ENCODE data around the gene EXOC3. TPM values are rescaled to one million over a fixed set of nuclear protein-coding genes. Genes with fewer than 3 reads are reported as not detected.

Gene EXOC3
- total and polyA plus RNA-seq, 10 of the 15 experiments (the other 5 are each of a cell fraction or from before 2014, with no cell fraction given) = 1.6 to 53.0 (median 27.9) TPM

GRCh38 chr5:516338-516925, 73.5 kb downstream of the EXOC3 start:
- intact Hi-C loops (cut with micrococcal nuclease; ENCODE audit: unreplicated experiment) (no loop called here), in situ Hi-C loops (cut with MboI) (no loop called here)
- H3K27ac ChIP-seq (ENCODE audit: control insufficient read depth, insufficient read depth) = no peak overlapping the region
- ChIA-PET RAD21 (ENCODE audit: unreplicated experiment) (no interaction called here), POLR2A (no interaction called here), CTCF (interaction anchor here (0.9 kb wide), 1 partner anchor 61 kb away, joined by 3 read pairs; no protein-coding TSS in a partner anchor), SMC1A (ENCODE audit: uncharacterized antibody, unreplicated experiment) (no interaction called here)
- H3K79me2 ChIP-seq (ENCODE audit: control insufficient read depth, insufficient read depth, low read length) = no peaks in the 10 kb centered on the region
- H3K9me3 ChIP-seq (replicated peaks; ENCODE audit: control insufficient read depth, insufficient read depth, low read length) = no peaks in the 10 kb centered on the region
- TF ChIP-seq FOXK2 (IDR thresholded peaks at IDR 0.05) = no peak
- H3K4me2 ChIP-seq (ENCODE audit: control insufficient read depth, insufficient read depth) = no peak overlapping the region
- ATAC-seq = no peak
- no peak for DNase-seq (ENCODE audit: low read depth, low spot score)
- no peak overlapping the region for H3K4me3 ChIP-seq
- H3K4me1 ChIP-seq (ENCODE audit: control insufficient read depth, insufficient read depth, low read length) = no peaks in the 10 kb centered on the region
- H3K36me3 ChIP-seq (ENCODE audit: control insufficient read depth in 2 of 2, insufficient read depth in 2 of 2, low read length in 1 of 2) = no peaks in the 10 kb centered on the region
- H2AFZ ChIP-seq (ENCODE audit: control insufficient read depth, low read depth, low read length) = no peak overlapping the region
- FAIRE-seq = no peak
- WGBS (ENCODE audit: insufficient coverage, insufficient replicate concordance, low lambda C conversion rate, missing lambda C conversion rate) = 48% methylated on average over 10 of the region's 10 CpGs
- no peaks in the 10 kb centered on the region for H4K20me1 ChIP-seq (ENCODE audit: control insufficient read depth, insufficient read depth)
- BruUV-seq (replicated peaks) = no TSS peak
- no peak overlapping the region for H3K9ac ChIP-seq (ENCODE audit: control insufficient read depth, insufficient read depth, low read length)
- H3K27me3 ChIP-seq (replicated peaks in 1 of 2; ENCODE audit: control insufficient read depth in 2 of 2, insufficient read depth in 2 of 2, low read length in 1 of 2) = peaks cover 1 to 3% of the 10 kb centered on the region in 2 experiments; a peak in 2 of 4 replicates

Other genes with a start within 250 kb of the EXOC3 start
- gene CCDC127, start 225.0 kb upstream of the EXOC3 start, total RNA-seq (2014; rRNA removed) = 2.3 and 3.4 TPM in 2 replicates
- 1.9 and 2.1 TPM in 2 replicates for gene CCDC127, start 225.0 kb upstream of the EXOC3 start, total RNA-seq (2014; rRNA removed; fragmentation: Illumina TruSeq; extraction: Trizol)
- gene CCDC127, start 225.0 kb upstream of the EXOC3 start, total RNA-seq (2021) = 2.9 and 4.1 TPM in 2 replicates
- gene CCDC127, start 225.0 kb upstream of the EXOC3 start, polyA plus RNA-seq (2011; rRNA removed) = 2.1 and 2.2 TPM in 2 replicates
- gene CCDC127, start 225.0 kb upstream of the EXOC3 start, polyA plus RNA-seq (2014; fragmentation: Illumina TruSeq; extraction: Trizol) = 1.4 and 1.9 TPM in 2 replicates
- gene CCDC127, start 225.0 kb upstream of the EXOC3 start, polyA plus RNA-seq (2014; fragmentation: Nextera tagmentation; extraction: Ambion mirVana) = 1 to 10 TPM; 2.8 to 3.8 TPM
- 2.2 and 3.7 TPM in 2 replicates for gene CCDC127, start 225.0 kb upstream of the EXOC3 start, polyA plus RNA-seq (2014; rRNA removed)
- 1 to 10 TPM; 6.5 to 6.9 TPM for gene CCDC127, start 225.0 kb upstream of the EXOC3 start, polyA plus RNA-seq (2016; fragmentation: Nextera tagmentation; extraction: Ambion mirVana)
- 76.7 and 79.9 TPM in 2 replicates for gene SDHA, start 224.9 kb upstream of the EXOC3 start, total RNA-seq (2014; rRNA removed)
- 74.9 and 82.0 TPM in 2 replicates for gene SDHA, start 224.9 kb upstream of the EXOC3 start, total RNA-seq (2014; rRNA removed; fragmentation: Illumina TruSeq; extraction: Trizol)
- 124 and 128 TPM in 2 replicates for gene SDHA, start 224.9 kb upstream of the EXOC3 start, total RNA-seq (2021)
- gene SDHA, start 224.9 kb upstream of the EXOC3 start, polyA plus RNA-seq (2011; rRNA removed) = 80.6 and 141 TPM in 2 replicates
- 48.0 and 79.2 TPM in 2 replicates for gene SDHA, start 224.9 kb upstream of the EXOC3 start, polyA plus RNA-seq (2014; fragmentation: Illumina TruSeq; extraction: Trizol)
- 100 to 1,000 TPM in 1 of 2 experiments, 10 to 100 TPM in 1; 63.3 to 122 TPM for gene SDHA, start 224.9 kb upstream of the EXOC3 start, polyA plus RNA-seq (2014; fragmentation: Nextera tagmentation; extraction: Ambion mirVana)
- gene SDHA, start 224.9 kb upstream of the EXOC3 start, polyA plus RNA-seq (2014; rRNA removed) = 85.5 and 94.7 TPM in 2 replicates
- gene SDHA, start 224.9 kb upstream of the EXOC3 start, polyA plus RNA-seq (2016; fragmentation: Nextera tagmentation; extraction: Ambion mirVana) = 100 to 1,000 TPM; 193 to 205 TPM
- gene PDCD6, start 171.5 kb upstream of the EXOC3 start, total RNA-seq (2014; rRNA removed) = 144 and 148 TPM in 2 replicates
- gene PDCD6, start 171.5 kb upstream of the EXOC3 start, total RNA-seq (2014; rRNA removed; fragmentation: Illumina TruSeq; extraction: Trizol) = 105 and 111 TPM in 2 replicates
- 91.5 and 92.5 TPM in 2 replicates for gene PDCD6, start 171.5 kb upstream of the EXOC3 start, total RNA-seq (2021)
- gene PDCD6, start 171.5 kb upstream of the EXOC3 start, polyA plus RNA-seq (2011; rRNA removed) = 253 and 286 TPM in 2 replicates
- gene PDCD6, start 171.5 kb upstream of the EXOC3 start, polyA plus RNA-seq (2014; fragmentation: Illumina TruSeq; extraction: Trizol) = 97.2 and 108 TPM in 2 replicates
- gene PDCD6, start 171.5 kb upstream of the EXOC3 start, polyA plus RNA-seq (2014; fragmentation: Nextera tagmentation; extraction: Ambion mirVana) = 10 to 100 TPM; 28.6 to 58.4 TPM
- gene PDCD6, start 171.5 kb upstream of the EXOC3 start, polyA plus RNA-seq (2014; rRNA removed) = 135 and 154 TPM in 2 replicates
- 100 to 1,000 TPM; 228 TPM for gene PDCD6, start 171.5 kb upstream of the EXOC3 start, polyA plus RNA-seq (2016; fragmentation: Nextera tagmentation; extraction: Ambion mirVana)
- 19.6 and 22.1 TPM in 2 replicates for gene AHRR, start 121.5 kb upstream of the EXOC3 start, total RNA-seq (2014; rRNA removed)
- 9.4 and 11.7 TPM in 2 replicates for gene AHRR, start 121.5 kb upstream of the EXOC3 start, total RNA-seq (2014; rRNA removed; fragmentation: Illumina TruSeq; extraction: Trizol)
- 27.8 and 35.2 TPM in 2 replicates for gene AHRR, start 121.5 kb upstream of the EXOC3 start, total RNA-seq (2021)
- 13.5 and 17.3 TPM in 2 replicates for gene AHRR, start 121.5 kb upstream of the EXOC3 start, polyA plus RNA-seq (2011; rRNA removed)
- gene AHRR, start 121.5 kb upstream of the EXOC3 start, polyA plus RNA-seq (2014; fragmentation: Illumina TruSeq; extraction: Trizol) = 5.7 and 10.8 TPM in 2 replicates
- 1 to 10 TPM in 1 of 2 experiments, under 1 TPM in 1; 0.90 to 1.1 TPM for gene AHRR, start 121.5 kb upstream of the EXOC3 start, polyA plus RNA-seq (2014; fragmentation: Nextera tagmentation; extraction: Ambion mirVana)
- gene AHRR, start 121.5 kb upstream of the EXOC3 start, polyA plus RNA-seq (2014; rRNA removed) = 29.8 and 30.6 TPM in 2 replicates
- gene AHRR, start 121.5 kb upstream of the EXOC3 start, polyA plus RNA-seq (2016; fragmentation: Nextera tagmentation; extraction: Ambion mirVana) = 10 to 100 TPM; 21.1 to 21.3 TPM
- 2.8 and 3.2 TPM in 2 replicates for gene SLC9A3, start 81.3 kb downstream of the EXOC3 start, total RNA-seq (2014; rRNA removed)
- gene SLC9A3, start 81.3 kb downstream of the EXOC3 start, total RNA-seq (2014; rRNA removed; fragmentation: Illumina TruSeq; extraction: Trizol) = 0.89 and 1.1 TPM in 2 replicates
- gene SLC9A3, start 81.3 kb downstream of the EXOC3 start, total RNA-seq (2021) = 2.3 and 2.5 TPM in 2 replicates
- gene SLC9A3, start 81.3 kb downstream of the EXOC3 start, polyA plus RNA-seq (2011; rRNA removed) = 1.1 and 1.6 TPM in 2 replicates
- gene SLC9A3, start 81.3 kb downstream of the EXOC3 start, polyA plus RNA-seq (2014; fragmentation: Illumina TruSeq; extraction: Trizol) = 1.5 and 1.7 TPM in 2 replicates
- under 1 TPM in 1 of 2 experiments, not detected in 1; 0.04 TPM for gene SLC9A3, start 81.3 kb downstream of the EXOC3 start, polyA plus RNA-seq (2014; fragmentation: Nextera tagmentation; extraction: Ambion mirVana)
- gene SLC9A3, start 81.3 kb downstream of the EXOC3 start, polyA plus RNA-seq (2014; rRNA removed) = 4.7 and 5.2 TPM in 2 replicates
- gene SLC9A3, start 81.3 kb downstream of the EXOC3 start, polyA plus RNA-seq (2016; fragmentation: Nextera tagmentation; extraction: Ambion mirVana) = 1 to 10 TPM; 2.9 to 3.1 TPM
- 7.2 and 7.7 TPM in 2 replicates for gene CEP72, start 169.2 kb downstream of the EXOC3 start, total RNA-seq (2014; rRNA removed)
- gene CEP72, start 169.2 kb downstream of the EXOC3 start, total RNA-seq (2014; rRNA removed; fragmentation: Illumina TruSeq; extraction: Trizol) = 5.5 and 5.9 TPM in 2 replicates
- gene CEP72, start 169.2 kb downstream of the EXOC3 start, total RNA-seq (2021) = 13.5 and 13.7 TPM in 2 replicates
- 6.8 and 9.7 TPM in 2 replicates for gene CEP72, start 169.2 kb downstream of the EXOC3 start, polyA plus RNA-seq (2011; rRNA removed)
- gene CEP72, start 169.2 kb downstream of the EXOC3 start, polyA plus RNA-seq (2014; fragmentation: Illumina TruSeq; extraction: Trizol) = 1.8 and 4.0 TPM in 2 replicates
- under 1 TPM; 0.35 to 0.99 TPM for gene CEP72, start 169.2 kb downstream of the EXOC3 start, polyA plus RNA-seq (2014; fragmentation: Nextera tagmentation; extraction: Ambion mirVana)
- 8.3 and 9.3 TPM in 2 replicates for gene CEP72, start 169.2 kb downstream of the EXOC3 start, polyA plus RNA-seq (2014; rRNA removed)
- 1 to 10 TPM; 8.9 to 9.9 TPM for gene CEP72, start 169.2 kb downstream of the EXOC3 start, polyA plus RNA-seq (2016; fragmentation: Nextera tagmentation; extraction: Ambion mirVana)